Keratinocyte (primary cell): Measurements from ENCODE around the gene TRDN.

Experiments
- EZH2 ChIP-seq: IDR thresholded peaks from one replicate; pipeline ENCODE4 v1.6.1; 2012; ENCODE audit warnings: inconsistent platforms, mild to moderate bottlenecking, low read length, moderate library complexity
- TF ChIP-seq, protein P1 (sequence below), 3 experiments: IDR thresholded peaks in 1 of 3; conservative IDR thresholded peaks in 1 of 3; optimal IDR thresholded peaks in 1 of 3; 2 replicates in 2 of 3; 3 replicates in 1 of 3; pipeline versions ENCODE3 to v1.5.1; 2011; ENCODE audit warnings: low read length in 3 of 3, mild to moderate bottlenecking in 3 of 3, moderate library complexity in 2 of 3, control low read depth in 1 of 3, inconsistent platforms in 1 of 3; ENCODE audit not compliant: insufficient read depth in 2 of 3; ENCODE audit errors: extremely low read depth in 1 of 3

DNA sequence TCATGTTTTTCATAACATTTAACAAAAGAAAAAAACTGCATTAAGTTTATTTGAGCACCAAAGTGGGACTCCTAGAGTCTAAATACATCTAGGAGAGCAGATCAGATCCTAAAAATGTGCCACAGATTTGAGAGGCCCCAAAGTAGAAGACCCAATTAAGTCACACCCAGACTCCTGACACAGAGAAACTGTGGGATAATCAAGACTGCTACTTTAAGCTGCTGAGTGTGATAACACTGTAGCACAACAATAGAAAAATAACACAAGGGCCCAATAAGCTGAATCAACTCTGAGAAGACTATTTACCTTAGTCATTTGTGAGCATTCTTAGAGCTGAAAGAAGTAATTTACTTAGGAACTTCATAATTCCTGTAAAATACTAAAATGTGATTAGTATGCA, 26.0 kb downstream of the TRDN start:
- TF ChIP-seq, protein P1, sequence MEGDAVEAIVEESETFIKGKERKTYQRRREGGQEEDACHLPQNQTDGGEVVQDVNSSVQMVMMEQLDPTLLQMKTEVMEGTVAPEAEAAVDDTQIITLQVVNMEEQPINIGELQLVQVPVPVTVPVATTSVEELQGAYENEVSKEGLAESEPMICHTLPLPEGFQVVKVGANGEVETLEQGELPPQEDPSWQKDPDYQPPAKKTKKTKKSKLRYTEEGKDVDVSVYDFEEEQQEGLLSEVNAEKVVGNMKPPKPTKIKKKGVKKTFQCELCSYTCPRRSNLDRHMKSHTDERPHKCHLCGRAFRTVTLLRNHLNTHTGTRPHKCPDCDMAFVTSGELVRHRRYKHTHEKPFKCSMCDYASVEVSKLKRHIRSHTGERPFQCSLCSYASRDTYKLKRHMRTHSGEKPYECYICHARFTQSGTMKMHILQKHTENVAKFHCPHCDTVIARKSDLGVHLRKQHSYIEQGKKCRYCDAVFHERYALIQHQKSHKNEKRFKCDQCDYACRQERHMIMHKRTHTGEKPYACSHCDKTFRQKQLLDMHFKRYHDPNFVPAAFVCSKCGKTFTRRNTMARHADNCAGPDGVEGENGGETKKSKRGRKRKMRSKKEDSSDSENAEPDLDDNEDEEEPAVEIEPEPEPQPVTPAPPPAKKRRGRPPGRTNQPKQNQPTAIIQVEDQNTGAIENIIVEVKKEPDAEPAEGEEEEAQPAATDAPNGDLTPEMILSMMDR (optimal IDR thresholded peaks at IDR 0.05 in 1 of 3, IDR thresholded peaks at IDR 0.05 in 1 of 3, conservative IDR thresholded peaks at IDR 0.05 in 1 of 3; ENCODE audit: extremely low read depth in 1 of 3, insufficient read depth in 2 of 3, low read length in 3 of 3) = no peak
- TF ChIP-seq EZH2 = no peak
